GM21367 (cell line): ENCODE data around the gene ABCB9.
"Not testable (repeated sequence)": the region's sequence is repeated elsewhere in the genome, so short reads cannot be mapped to it uniquely, and the experiment has no call there.

ENCODE experiments used
- ATAC-seq: cut with Tn5 transposase; IDR thresholded peaks from one replicate; pipeline ENCODE4 v1.9.1; 2021; ENCODE audit not compliant: unreplicated experiment

The ABCB9 gene

GRCh38 chr12:122965851-122966742 lies at the start of gene ABCB9:
Gene ABCB9 (minus strand): TSS chr12:122966463. CDS start chr12:122960235, 6,228 bp downstream.
- peak; percentile 64 for ATAC-seq

GRCh38 chr12:123014473-123014872 lies 48.2 kb upstream of the ABCB9 start:
- not testable (repeated sequence) for ATAC-seq

GRCh38 chr12:123013185-123014095 lies 47.2 kb upstream of the ABCB9 start:
- no peak for ATAC-seq

- ATAC-seq = no peak
These were observed 45.4 kb upstream of the ABCB9 start for GRCh38 chr12:123011701-123012100.

GRCh38 chr12:123010681-123011080 lies 44.4 kb upstream of the ABCB9 start:
- ATAC-seq = no peak

- no peak for ATAC-seq
These were observed 43.8 kb upstream of the ABCB9 start for GRCh38 chr12:123010110-123010509.

GRCh38 chr12:123006977-123007376 lies 40.7 kb upstream of the ABCB9 start:
- no peak for ATAC-seq

GRCh38 chr12:123005081-123005626 lies 38.9 kb upstream of the ABCB9 start:
- no peak for ATAC-seq

GRCh38 chr12:123004287-123004686 lies 38.0 kb upstream of the ABCB9 start:
- no peak for ATAC-seq

GRCh38 chr12:123003257-123003656 lies 37.0 kb upstream of the ABCB9 start:
- no peak for ATAC-seq

- no peak for ATAC-seq
These were observed 35.2 kb upstream of the ABCB9 start for GRCh38 chr12:123001464-123001863.

- ATAC-seq = no peak
These were observed 34.3 kb upstream of the ABCB9 start for GRCh38 chr12:123000578-123000977.

- no peak for ATAC-seq
These were observed 33.7 kb upstream of the ABCB9 start for GRCh38 chr12:122999986-123000420.

- no peak for ATAC-seq
These were observed 33.1 kb upstream of the ABCB9 start for GRCh38 chr12:122999196-122999946.

GRCh38 chr12:122998316-122998715 lies 32.1 kb upstream of the ABCB9 start:
- no peak for ATAC-seq

GRCh38 chr12:122997343-122998250 lies 31.3 kb upstream of the ABCB9 start:
- ATAC-seq = no peak

GRCh38 chr12:122996621-122997342 lies 30.5 kb upstream of the ABCB9 start:
- no peak for ATAC-seq

- ATAC-seq = no peak
These were observed 29.9 kb upstream of the ABCB9 start for GRCh38 chr12:122996188-122996601.
